ENCODE results near the gene KCNG2.

DNA sequence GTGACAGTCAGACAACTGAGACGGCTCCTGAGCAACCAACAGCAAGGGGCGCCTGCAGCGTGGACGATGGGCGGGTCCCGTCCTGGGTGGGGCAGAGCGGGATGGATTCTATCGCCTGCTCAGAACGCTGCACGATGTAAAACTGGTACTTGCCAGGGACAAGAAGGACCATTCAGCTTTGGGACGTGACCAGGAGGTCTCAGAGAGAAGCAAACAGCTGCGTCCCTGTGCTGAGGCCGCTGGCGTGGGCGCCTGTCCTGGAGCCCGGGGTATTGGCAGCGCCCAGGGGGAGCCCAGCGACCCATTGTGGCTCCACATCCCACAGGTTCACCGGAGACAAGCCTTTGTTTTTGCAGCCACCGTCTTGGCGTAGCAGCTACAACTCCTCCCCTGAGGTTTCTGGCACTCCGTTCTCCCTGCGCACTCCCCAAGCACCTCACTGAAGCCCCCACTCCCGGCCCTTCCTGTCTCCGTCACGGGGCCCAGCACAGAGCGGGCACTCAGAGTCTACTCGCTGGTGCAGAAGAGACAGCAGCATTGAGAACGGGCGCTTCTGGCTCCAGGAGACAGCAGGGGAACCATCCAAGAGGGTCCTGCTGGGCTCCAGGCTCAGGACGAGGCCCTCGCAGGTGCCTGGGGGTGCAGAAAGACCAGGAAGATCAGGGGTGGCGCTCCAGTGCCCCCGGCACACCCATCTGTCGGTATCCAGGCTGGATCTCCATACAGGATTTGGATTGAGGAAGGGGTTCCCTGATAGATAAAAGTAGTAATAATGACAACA lies 22.1 kb upstream of the KCNG2 start:
- TF ChIP-seq CHD1 (IDR thresholded peaks at IDR 0.05; ENCODE audit: low read depth, low read length) (no peak), POLR2A (IDR thresholded peaks at IDR 0.05; ENCODE audit: low read depth, low read length) (no peak), CEBPB (IDR thresholded peaks at IDR 0.05; ENCODE audit: low read depth, low read length) (no peak), RFX5 (IDR thresholded peaks at IDR 0.05; ENCODE audit: low read depth, low read length) (no peak), MAZ (IDR thresholded peaks at IDR 0.05; ENCODE audit: borderline replicate concordance, low read depth, low read length) (no peak), MAFK (IDR thresholded peaks at IDR 0.05; ENCODE audit: low read depth, low read length) (no peak), RAD21 (IDR thresholded peaks at IDR 0.05; ENCODE audit: low read length) (no peak), RCOR1 (IDR thresholded peaks at IDR 0.05; ENCODE audit: insufficient replicate concordance, low read length) (no peak)
- TF ChIP-seq, protein P1, sequence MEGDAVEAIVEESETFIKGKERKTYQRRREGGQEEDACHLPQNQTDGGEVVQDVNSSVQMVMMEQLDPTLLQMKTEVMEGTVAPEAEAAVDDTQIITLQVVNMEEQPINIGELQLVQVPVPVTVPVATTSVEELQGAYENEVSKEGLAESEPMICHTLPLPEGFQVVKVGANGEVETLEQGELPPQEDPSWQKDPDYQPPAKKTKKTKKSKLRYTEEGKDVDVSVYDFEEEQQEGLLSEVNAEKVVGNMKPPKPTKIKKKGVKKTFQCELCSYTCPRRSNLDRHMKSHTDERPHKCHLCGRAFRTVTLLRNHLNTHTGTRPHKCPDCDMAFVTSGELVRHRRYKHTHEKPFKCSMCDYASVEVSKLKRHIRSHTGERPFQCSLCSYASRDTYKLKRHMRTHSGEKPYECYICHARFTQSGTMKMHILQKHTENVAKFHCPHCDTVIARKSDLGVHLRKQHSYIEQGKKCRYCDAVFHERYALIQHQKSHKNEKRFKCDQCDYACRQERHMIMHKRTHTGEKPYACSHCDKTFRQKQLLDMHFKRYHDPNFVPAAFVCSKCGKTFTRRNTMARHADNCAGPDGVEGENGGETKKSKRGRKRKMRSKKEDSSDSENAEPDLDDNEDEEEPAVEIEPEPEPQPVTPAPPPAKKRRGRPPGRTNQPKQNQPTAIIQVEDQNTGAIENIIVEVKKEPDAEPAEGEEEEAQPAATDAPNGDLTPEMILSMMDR (conservative IDR thresholded peaks at IDR 0.05; ENCODE audit: low read depth, low read length), result no peak
- TF ChIP-seq, protein P2, sequence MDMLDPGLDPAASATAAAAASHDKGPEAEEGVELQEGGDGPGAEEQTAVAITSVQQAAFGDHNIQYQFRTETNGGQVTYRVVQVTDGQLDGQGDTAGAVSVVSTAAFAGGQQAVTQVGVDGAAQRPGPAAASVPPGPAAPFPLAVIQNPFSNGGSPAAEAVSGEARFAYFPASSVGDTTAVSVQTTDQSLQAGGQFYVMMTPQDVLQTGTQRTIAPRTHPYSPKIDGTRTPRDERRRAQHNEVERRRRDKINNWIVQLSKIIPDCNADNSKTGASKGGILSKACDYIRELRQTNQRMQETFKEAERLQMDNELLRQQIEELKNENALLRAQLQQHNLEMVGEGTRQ (IDR thresholded peaks at IDR 0.05; ENCODE audit: low read depth, low read length), result no peak

All from IMR-90 (cell line).